Esophagus squamous epithelium (tissue), 4 donors: ENCODE measurements around the gene MCC.

Experiments
- CTCF ChIP-seq, 6 experiments: fragments of 450-650 bp in 4 of 6; fragments of 200-600 bp in 2 of 6; sonication (generic) in 2 of 6; IDR thresholded peaks; one replicate each; pipeline ENCODE4 v1.5.1; 2016 to 2019; ENCODE audit warnings: antibody characterized with exemption in 6 of 6, mild to moderate bottlenecking in 4 of 6, moderate library complexity in 4 of 6
- POLR2A ChIP-seq, 4 donors: fragments of 450-650 bp; IDR thresholded peaks; one replicate each; pipeline ENCODE4 v1.6.1; 2017; ENCODE audit warnings: antibody characterized with exemption in 4 of 4, mild to moderate bottlenecking in 4 of 4, moderate library complexity in 3 of 4

GRCh38 chr5:113047234-113047633 lies 441.0 kb downstream of the MCC start:
- TF ChIP-seq CTCF (IDR thresholded peaks at IDR 0.05) (no peak), POLR2A (IDR thresholded peaks at IDR 0.05) (no peak)
